GM23338 (cell line): Measurements from ENCODE around the gene SMIM5. TPM values are rescaled to one million over a fixed set of nuclear protein-coding genes. Genes with fewer than 3 reads are reported as not detected.

Source experiments
- ATAC-seq: fragments of 200-7000 bp; cut with Tn5 transposase; 3 replicates; pipeline ENCODE4 v1.9.1; 2020
- DNase-seq: peaks from one replicate; pipeline ENCODE4 v3.0.0-alpha.2; 2015; ENCODE audit warnings: low spot score
- H2AFZ ChIP-seq: fragments of 200-600 bp; sonication (generic); 2 replicates; pipeline ENCODE4 v1.8.0; 2016; ENCODE audit warnings: antibody characterized with exemption, mild to moderate bottlenecking, moderate library complexity
- H3F3A ChIP-seq: fragments of 200-600 bp; sonication (generic); replicated peaks from 2 replicates; pipeline ENCODE4 v1.8.0; 2017; ENCODE audit warnings: antibody characterized with exemption, mixed run types, low read depth
- H3K27ac ChIP-seq: fragments of 200-600 bp; sonication (generic); 2 replicates; pipeline ENCODE4 v1.6.1; 2016; ENCODE audit warnings: low read depth
- H3K27me3 ChIP-seq: fragments of 200-600 bp; sonication (generic); 2 replicates; pipeline ENCODE4 v1.8.0; 2016; ENCODE audit warnings: mild to moderate bottlenecking, mixed run types, moderate library complexity; ENCODE audit not compliant: insufficient read depth
- H3K36me3 ChIP-seq: fragments of 200-600 bp; sonication (generic); 2 replicates; pipeline ENCODE4 v1.8.0; 2016; ENCODE audit warnings: mild to moderate bottlenecking; ENCODE audit not compliant: insufficient read depth
- H3K4me1 ChIP-seq: fragments of 200-600 bp; sonication (generic); 2 replicates; pipeline ENCODE4 v1.8.0; 2016; ENCODE audit warnings: mild to moderate bottlenecking, moderate library complexity; ENCODE audit not compliant: insufficient read depth
- H3K4me2 ChIP-seq: fragments of 200-600 bp; sonication (generic); 2 replicates; pipeline ENCODE4 v1.7.1; 2017; ENCODE audit warnings: mixed run types
- H3K4me3 ChIP-seq: fragments of 200-600 bp; sonication (generic); 2 replicates; pipeline ENCODE4 v1.6.1; 2016; ENCODE audit warnings: mixed run types
- H3K79me2 ChIP-seq: fragments of 200-600 bp; sonication (generic); replicated peaks from 2 replicates; pipeline ENCODE4 v1.8.0; 2017; ENCODE audit warnings: mild to moderate bottlenecking; ENCODE audit not compliant: insufficient read depth
- H3K9me2 ChIP-seq: fragments of 200-600 bp; sonication (generic); 2 replicates; pipeline ENCODE4 v1.8.0; 2017; ENCODE audit not compliant: insufficient read depth
- H4K20me1 ChIP-seq: fragments of 200-600 bp; sonication (generic); replicated peaks from 2 replicates; pipeline ENCODE4 v1.8.0; 2017; ENCODE audit warnings: mild to moderate bottlenecking; ENCODE audit not compliant: insufficient read depth
- H3K27ac Mint-ChIP-seq: 2 replicates; pipeline ENCODE4 v1.8.0; 2020; ENCODE audit warnings: inconsistent platforms, mild to moderate bottlenecking, moderate library complexity, mixed read lengths
- H3K27me3 Mint-ChIP-seq: 3 replicates; pipeline ENCODE4 v1.8.0; 2022; ENCODE audit warnings: low read depth, mild to moderate bottlenecking, moderate library complexity, mixed read lengths, inconsistent platforms; ENCODE audit not compliant: insufficient read depth, poor library complexity
- H3K36me3 Mint-ChIP-seq: 3 replicates; pipeline ENCODE4 v1.8.0; 2021; ENCODE audit warnings: low read depth, mild to moderate bottlenecking, inconsistent platforms, moderate library complexity, mixed read lengths
- H3K4me1 Mint-ChIP-seq: 3 replicates; pipeline ENCODE4 v1.8.0; 2020; ENCODE audit warnings: mild to moderate bottlenecking, inconsistent platforms, mixed read lengths
- H3K4me3 Mint-ChIP-seq: 3 replicates; pipeline ENCODE4 v1.8.0; 2021; ENCODE audit warnings: moderate library complexity, mild to moderate bottlenecking, inconsistent platforms, mixed read lengths
- H3K9me3 Mint-ChIP-seq: 3 replicates; pipeline ENCODE4 v1.8.0; 2020; ENCODE audit warnings: moderate library complexity, mild to moderate bottlenecking, inconsistent platforms, mixed read lengths
- EZH2phosphoT487 ChIP-seq: fragments of 200-600 bp; sonication (generic); IDR thresholded peaks from one replicate; pipeline ENCODE4 v1.8.1; 2018; ENCODE audit warnings: antibody characterized with exemption; ENCODE audit not compliant: unreplicated experiment
- POLR2AphosphoS5 ChIP-seq: IDR thresholded peaks from 2 replicates; pipeline ENCODE4 v1.6.1; 2016; ENCODE audit warnings: antibody characterized with exemption, low read depth
- ZNF331 ChIP-seq: fragments of 250-450 bp; sonication (Bioruptor Pico); IDR thresholded peaks from 2 replicates; pipeline ENCODE4 v1.5.0; 2020; ENCODE audit warnings: low read depth, mild to moderate bottlenecking, moderate library complexity
- polyA plus RNA-seq: library from polyadenylated mRNA; unstranded; fragments of >200 nt; fragmentation: Nextera tagmentation; extraction: Ambion mirVana; gene quantifications from 2 replicates; pipeline ENCODE4 v1.2.1, GENCODE V29; 2016
- total RNA-seq: library from RNA; depleted of rRNA; stranded (reverse); fragments of >200 nt; shearing (Covaris generic); gene quantifications from 2 replicates; pipeline ENCODE4 v1.2.3, GENCODE V29; 2014
- TF ChIP-seq, protein P1 (sequence below): IDR thresholded peaks from 2 replicates; pipeline ENCODE4 v1.6.1; 2016; ENCODE audit warnings: antibody characterized with exemption
- TF ChIP-seq, protein P2 (sequence below), 2 experiments: fragments of 200-600 bp in 1 of 2; sonication (generic) in 1 of 2; conservative IDR thresholded peaks; 2 replicates each; pipeline versions ENCODE4 v1.5.1 to v1.6.1; 2016 to 2017; ENCODE audit warnings: antibody characterized with exemption in 2 of 2, low read depth in 2 of 2, mild to moderate bottlenecking in 2 of 2, moderate library complexity in 1 of 2

The SMIM5 gene
- total and polyA plus RNA-seq, 2 experiments from 2014 or later: 0.16 TPM; not detected in 1

DNA sequence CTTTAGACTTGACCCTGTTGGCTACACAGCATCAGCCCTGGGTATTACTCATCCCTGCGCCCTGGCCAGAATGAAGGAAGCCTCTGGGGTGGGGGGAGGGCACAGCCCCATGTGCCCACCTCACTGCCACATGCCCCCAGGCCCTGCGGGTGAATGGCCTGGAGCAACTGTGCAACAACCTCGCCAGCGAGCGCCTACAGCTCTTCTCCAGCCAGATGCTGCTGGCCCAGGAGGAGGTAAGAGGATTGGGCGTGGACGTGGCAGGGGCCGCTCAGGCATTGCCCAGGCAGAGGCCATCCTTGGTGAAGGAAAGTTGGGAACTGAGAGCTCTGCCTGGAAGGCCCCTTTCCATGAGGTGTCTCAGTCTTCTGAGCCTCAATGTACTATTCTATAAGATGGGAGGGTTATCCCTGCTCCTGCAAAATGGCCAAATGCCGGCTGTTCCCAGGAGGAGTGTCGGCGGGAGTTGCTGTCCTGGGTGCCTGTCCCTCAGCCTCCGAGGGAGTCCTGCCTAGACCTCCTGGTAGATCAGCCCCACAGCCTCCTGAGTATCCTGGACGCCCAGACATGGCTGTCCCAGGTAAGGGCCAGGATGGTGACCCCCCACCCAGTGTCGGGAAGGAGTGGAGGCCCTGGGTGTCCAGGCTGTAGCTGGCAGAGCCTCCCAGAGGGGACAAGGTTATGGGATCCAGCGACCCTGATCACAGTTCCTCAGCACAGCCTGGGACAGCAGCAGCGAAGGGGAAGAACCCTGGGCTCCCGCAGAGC, 36.7 kb upstream of the SMIM5 start (continued):
- TF ChIP-seq, protein P1, sequence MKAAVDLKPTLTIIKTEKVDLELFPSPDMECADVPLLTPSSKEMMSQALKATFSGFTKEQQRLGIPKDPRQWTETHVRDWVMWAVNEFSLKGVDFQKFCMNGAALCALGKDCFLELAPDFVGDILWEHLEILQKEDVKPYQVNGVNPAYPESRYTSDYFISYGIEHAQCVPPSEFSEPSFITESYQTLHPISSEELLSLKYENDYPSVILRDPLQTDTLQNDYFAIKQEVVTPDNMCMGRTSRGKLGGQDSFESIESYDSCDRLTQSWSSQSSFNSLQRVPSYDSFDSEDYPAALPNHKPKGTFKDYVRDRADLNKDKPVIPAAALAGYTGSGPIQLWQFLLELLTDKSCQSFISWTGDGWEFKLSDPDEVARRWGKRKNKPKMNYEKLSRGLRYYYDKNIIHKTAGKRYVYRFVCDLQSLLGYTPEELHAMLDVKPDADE: no peak
- TF ChIP-seq ZNF331 (CRISPR knock-in tag): no peak

DNA sequence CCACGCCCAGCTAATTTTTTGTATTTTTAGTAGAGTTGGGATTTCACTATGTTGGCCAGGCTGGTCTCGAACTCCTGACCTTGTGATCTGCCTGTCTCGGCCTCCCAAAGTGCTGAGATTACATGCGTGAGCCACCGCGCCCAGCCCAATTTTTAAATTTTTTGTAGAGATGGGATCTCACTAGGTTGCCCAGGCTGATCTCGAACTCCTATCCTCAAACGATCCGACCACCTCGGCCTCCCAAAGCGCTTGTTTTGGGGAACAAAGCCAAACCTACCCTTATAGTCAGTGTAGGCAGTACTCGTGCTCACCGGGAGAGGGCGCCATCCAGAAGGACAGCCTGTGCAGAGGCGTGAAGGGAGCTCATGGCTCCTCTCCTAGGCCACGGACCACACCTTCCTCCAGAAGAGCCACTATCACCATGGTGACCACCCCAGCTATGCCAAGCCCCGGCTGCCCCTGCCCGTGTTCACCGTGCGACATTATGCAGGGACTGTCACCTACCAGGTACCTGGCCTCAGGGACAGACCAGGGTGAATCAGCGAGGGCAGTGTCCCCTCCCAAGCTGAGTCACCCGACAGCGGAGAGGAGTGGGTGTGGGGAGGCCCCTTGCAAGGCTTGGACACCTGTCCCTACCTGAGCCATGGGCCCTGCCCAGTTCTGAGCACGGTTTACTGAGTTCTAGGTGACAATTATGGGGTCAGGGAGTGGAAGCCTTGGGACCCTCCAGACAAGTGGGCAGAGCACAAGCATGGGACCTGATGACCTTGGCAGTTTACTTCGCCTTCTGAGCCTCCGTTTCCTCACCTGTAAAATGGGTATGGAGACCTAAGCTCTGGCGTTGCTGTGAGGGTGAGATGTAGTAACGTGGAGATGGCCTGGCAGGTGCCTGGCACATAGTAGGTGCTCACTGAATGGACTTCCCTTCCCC, 31.9 kb upstream of the SMIM5 start:
- 0 out of 2 replicates have a peak, but pooled peaks cover 4% of the 10 kb centered on the region for H3F3A ChIP-seq
- no peaks in the 10 kb centered on the region for H4K20me1 ChIP-seq
- H3K9me2 ChIP-seq: no peaks in the 10 kb centered on the region
- no peaks in the 10 kb centered on the region; the same call in 2 of the 3 replicates for H3K36me3 Mint-ChIP-seq
- H3K4me3 Mint-ChIP-seq: no peak overlapping the region
- no peaks in the 10 kb centered on the region for H3K4me1 ChIP-seq
- no peak overlapping the region for H3K4me2 ChIP-seq
- H3K79me2 ChIP-seq: no peaks in the 10 kb centered on the region
- no peaks in the 10 kb centered on the region for H3K27me3 ChIP-seq
- H3K4me1 Mint-ChIP-seq: no peaks in the 10 kb centered on the region
- no peak for TF ChIP-seq EZH2phosphoT487
- TF ChIP-seq, protein P2, sequence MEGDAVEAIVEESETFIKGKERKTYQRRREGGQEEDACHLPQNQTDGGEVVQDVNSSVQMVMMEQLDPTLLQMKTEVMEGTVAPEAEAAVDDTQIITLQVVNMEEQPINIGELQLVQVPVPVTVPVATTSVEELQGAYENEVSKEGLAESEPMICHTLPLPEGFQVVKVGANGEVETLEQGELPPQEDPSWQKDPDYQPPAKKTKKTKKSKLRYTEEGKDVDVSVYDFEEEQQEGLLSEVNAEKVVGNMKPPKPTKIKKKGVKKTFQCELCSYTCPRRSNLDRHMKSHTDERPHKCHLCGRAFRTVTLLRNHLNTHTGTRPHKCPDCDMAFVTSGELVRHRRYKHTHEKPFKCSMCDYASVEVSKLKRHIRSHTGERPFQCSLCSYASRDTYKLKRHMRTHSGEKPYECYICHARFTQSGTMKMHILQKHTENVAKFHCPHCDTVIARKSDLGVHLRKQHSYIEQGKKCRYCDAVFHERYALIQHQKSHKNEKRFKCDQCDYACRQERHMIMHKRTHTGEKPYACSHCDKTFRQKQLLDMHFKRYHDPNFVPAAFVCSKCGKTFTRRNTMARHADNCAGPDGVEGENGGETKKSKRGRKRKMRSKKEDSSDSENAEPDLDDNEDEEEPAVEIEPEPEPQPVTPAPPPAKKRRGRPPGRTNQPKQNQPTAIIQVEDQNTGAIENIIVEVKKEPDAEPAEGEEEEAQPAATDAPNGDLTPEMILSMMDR (conservative IDR thresholded peaks at IDR 0.05; ENCODE audit: low read depth in 2 of 2): peak; percentile 93 to 97
- H3K27ac Mint-ChIP-seq: no peak overlapping the region
- ATAC-seq: peak; percentile 95
- H3K4me3 ChIP-seq: no peak overlapping the region
- no peaks in the 10 kb centered on the region for H3K9me3 Mint-ChIP-seq
- H3K27ac ChIP-seq: no peak overlapping the region
- peaks cover 12% of the 10 kb centered on the region for H3K27me3 Mint-ChIP-seq
- H2AFZ ChIP-seq: no peak overlapping the region
- H3K36me3 ChIP-seq: no peaks in the 10 kb centered on the region
- DNase-seq: peak; percentile 91

DNA sequence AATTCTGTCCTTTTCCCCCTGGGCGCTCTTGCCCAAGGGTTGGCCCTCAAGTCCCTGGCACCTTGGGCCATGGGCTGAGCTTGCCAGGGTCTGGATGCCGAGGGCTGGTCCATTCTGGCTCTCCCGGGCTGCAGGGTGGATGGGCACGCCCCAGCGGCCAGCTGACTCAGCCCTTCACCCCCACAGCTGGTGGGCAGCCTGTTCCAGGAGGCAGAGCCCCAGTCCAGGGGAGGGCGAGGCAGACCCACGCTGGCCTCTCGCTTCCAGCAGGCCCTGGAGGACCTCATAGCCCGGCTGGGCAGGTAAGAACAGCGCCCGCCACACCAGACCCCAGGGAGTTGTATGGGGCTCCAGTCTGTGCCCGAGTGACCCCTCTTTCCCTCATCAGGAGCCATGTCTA, 30.6 kb upstream of the SMIM5 start:
- H3F3A ChIP-seq: no peaks in the 10 kb centered on the region
- H4K20me1 ChIP-seq: no peaks in the 10 kb centered on the region
- H3K36me3 ChIP-seq: no peaks in the 10 kb centered on the region
- H3K27ac ChIP-seq: no peak overlapping the region
- no peaks in the 10 kb centered on the region for H3K79me2 ChIP-seq
- no peak overlapping the region for H3K4me3 Mint-ChIP-seq
- no peaks in the 10 kb centered on the region for H3K9me2 ChIP-seq
- no peaks in the 10 kb centered on the region for H3K4me1 ChIP-seq
- no peak overlapping the region for H3K27ac Mint-ChIP-seq
- DNase-seq (no peak), ATAC-seq (no peak)
- H3K27me3 Mint-ChIP-seq: peaks cover 15% of the 10 kb centered on the region
- H3K36me3 Mint-ChIP-seq: no peaks in the 10 kb centered on the region; the same call in 2 of the 3 replicates
- H3K9me3 Mint-ChIP-seq: no peaks in the 10 kb centered on the region
- no peaks in the 10 kb centered on the region for H3K27me3 ChIP-seq
- no peak overlapping the region for H3K4me3 ChIP-seq
- no peaks in the 10 kb centered on the region for H3K4me1 Mint-ChIP-seq
- H3K4me2 ChIP-seq: no peak overlapping the region
- H2AFZ ChIP-seq: no peak overlapping the region
- no peak for TF ChIP-seq POLR2AphosphoS5
- no peak for TF ChIP-seq ZNF331 (CRISPR knock-in tag)
- TF ChIP-seq, protein P2 (conservative IDR thresholded peaks at IDR 0.05; ENCODE audit: low read depth in 2 of 2): no peak
- TF ChIP-seq, protein P1: no peak
